ENCODE results near the gene N4BP2L2. TPM values are rescaled to one million over a fixed set of nuclear protein-coding genes. Genes with fewer than 3 reads are reported as not detected.

Gene N4BP2L2
- polyA plus RNA-seq, 5 donors: 142 to 294 (median 256) TPM

- no peak for DNase-seq
Measured at GRCh38 chr13:32383836-32384618, 154.6 kb downstream of the N4BP2L2 start.

Other genes starting within 250 kb of the N4BP2L2 start
- gene ZAR1L, start 223.4 kb downstream of the N4BP2L2 start, polyA plus RNA-seq (ENCODE audit: insufficient read depth in 1 of 5, insufficient read length in 5 of 5, low replicate concordance in 1 of 5): not detected
- gene BRCA2, start 223.3 kb downstream of the N4BP2L2 start, polyA plus RNA-seq (ENCODE audit: insufficient read depth in 1 of 5, insufficient read length in 5 of 5, low replicate concordance in 1 of 5): 10 to 100 TPM in 2 of 5 donors, 1 to 10 TPM in 3; 6.5 to 13.5 (median 9.3) TPM
- gene N4BP2L1, start 110.7 kb downstream of the N4BP2L2 start, polyA plus RNA-seq (ENCODE audit: insufficient read depth in 1 of 5, insufficient read length in 5 of 5, low replicate concordance in 1 of 5): 10 to 100 TPM; 23.4 to 51.4 (median 40.4) TPM
- 10 to 100 TPM; 50.6 to 79.5 (median 65.4) TPM for gene PDS5B, start 47.7 kb upstream of the N4BP2L2 start, polyA plus RNA-seq (ENCODE audit: insufficient read depth in 1 of 5, insufficient read length in 5 of 5, low replicate concordance in 1 of 5)